ENCODE data around the gene INTS11.

Gene INTS11

GRCh38 chr1:1299686-1300351 is 24.6 kb downstream of the INTS11 start:
- no peak for DNase-seq (ENCODE audit: low read depth)

- no peak for DNase-seq (ENCODE audit: low read depth)
Observed at GRCh38 chr1:1298861-1299685, 25.4 kb downstream of the INTS11 start.

GRCh38 chr1:1297802-1298424 is 26.5 kb downstream of the INTS11 start:
- no peak for DNase-seq (ENCODE audit: low read depth)

GRCh38 chr1:1296070-1297061 is 28.1 kb downstream of the INTS11 start:
- DNase-seq (ENCODE audit: low read depth): no peak

- no peak for DNase-seq (ENCODE audit: low read depth)
Observed at GRCh38 chr1:1295154-1295923, 29.1 kb downstream of the INTS11 start.

- no peak for DNase-seq (ENCODE audit: low read depth)
Observed at GRCh38 chr1:1294250-1294890, 30.1 kb downstream of the INTS11 start.

GRCh38 chr1:1293263-1294249 is 30.9 kb downstream of the INTS11 start:
- DNase-seq (ENCODE audit: low read depth): no peak

GRCh38 chr1:1292851-1293250 is 31.6 kb downstream of the INTS11 start:
- no peak for DNase-seq (ENCODE audit: low read depth)

- no peak for DNase-seq (ENCODE audit: low read depth)
Observed at GRCh38 chr1:1292442-1292779, 32.0 kb downstream of the INTS11 start.

GRCh38 chr1:1291548-1292441 is 32.7 kb downstream of the INTS11 start:
- DNase-seq (ENCODE audit: low read depth): peak; percentile 42

DNA sequence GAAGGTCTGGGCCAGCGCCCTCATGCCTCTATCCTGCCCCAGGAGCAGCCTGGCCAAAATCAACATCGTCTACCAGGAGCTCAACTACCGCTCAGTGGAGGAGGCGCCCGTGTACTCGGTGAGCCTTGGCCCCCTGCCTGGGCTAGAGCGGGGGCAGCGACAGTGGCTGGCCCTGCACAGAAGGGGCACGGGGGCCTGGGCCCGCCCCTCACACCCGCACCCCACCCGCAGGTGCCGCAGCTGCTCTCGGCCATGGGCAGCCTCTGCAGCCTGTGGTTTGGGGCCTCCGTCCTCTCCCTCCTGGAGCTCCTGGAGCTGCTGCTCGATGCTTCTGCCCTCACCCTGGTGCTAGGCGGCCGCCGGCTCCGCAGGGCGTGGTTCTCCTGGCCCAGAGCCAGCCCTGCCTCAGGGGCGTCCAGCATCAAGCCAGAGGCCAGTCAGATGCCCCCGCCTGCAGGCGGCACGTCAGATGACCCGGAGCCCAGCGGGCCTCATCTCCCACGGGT is 33.4 kb downstream of the INTS11 start:
- DNase-seq (ENCODE audit: low read depth): no peak

- no peak for DNase-seq (ENCODE audit: low read depth)
Observed at GRCh38 chr1:1290238-1290731, 34.2 kb downstream of the INTS11 start.

DNA sequence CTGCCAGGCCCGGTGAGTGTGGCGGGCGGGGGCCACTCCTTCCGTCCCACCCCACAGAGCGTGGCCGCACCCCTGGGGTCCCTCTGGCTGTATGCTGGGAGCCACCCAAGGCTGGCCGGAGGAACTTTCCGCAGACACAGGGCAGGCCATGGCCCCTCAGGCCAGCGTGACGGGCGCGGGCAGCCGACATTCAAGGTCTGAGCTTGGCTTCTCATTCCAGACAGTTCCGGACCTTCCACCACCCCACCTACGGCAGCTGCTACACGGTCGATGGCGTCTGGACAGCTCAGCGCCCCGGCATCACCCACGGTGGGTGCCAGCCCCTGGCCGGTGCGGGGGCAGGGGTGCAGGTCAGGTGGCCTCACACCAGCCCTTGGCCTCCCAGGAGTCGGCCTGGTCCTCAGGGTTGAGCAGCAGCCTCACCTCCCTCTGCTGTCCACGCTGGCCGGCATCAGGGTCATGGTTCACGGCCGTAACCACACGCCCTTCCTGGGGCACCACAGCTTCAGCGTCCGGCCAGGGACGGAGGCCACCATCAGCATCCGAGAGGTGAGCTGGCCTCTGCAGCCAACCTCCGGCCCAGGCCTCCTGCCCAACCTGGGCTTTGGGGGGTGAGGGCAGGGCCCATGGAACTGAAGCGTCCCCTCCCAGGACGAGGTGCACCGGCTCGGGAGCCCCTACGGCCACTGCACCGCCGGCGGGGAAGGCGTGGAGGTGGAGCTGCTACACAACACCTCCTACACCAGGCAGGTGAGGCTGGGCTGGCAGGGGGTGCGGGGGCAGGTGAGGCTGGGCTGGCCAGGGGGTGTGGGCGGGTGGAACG is 37.0 kb downstream of the INTS11 start:
- DNase-seq (ENCODE audit: low read depth): no peak

- no peak for DNase-seq (ENCODE audit: low read depth)
Observed at GRCh38 chr1:1286313-1287261, 37.9 kb downstream of the INTS11 start.

GRCh38 chr1:1285611-1286311 is 38.7 kb downstream of the INTS11 start:
- DNase-seq (ENCODE audit: low read depth): no peak

Data from stimulated activated CD8-positive, alpha-beta memory T cell treated with anti-CD3 and anti-CD28 coated beads, Interleukin-4, amount 100 ng/mL, for 24 hours (primary cell).